Heart left ventricle (tissue), 16 donors: ENCODE measurements around the gene DSCAM. TPM values are rescaled to one million over a fixed set of nuclear protein-coding genes. Genes with fewer than 3 reads are reported as not detected.

Experiments used
- ATAC-seq, 4 donors: fragments of 200-7000 bp; cut with Tn5 transposase; one replicate each; pipeline ENCODE4 v1.9.1; 2020 to 2022; ENCODE audit warnings: moderate library complexity in 4 of 4, mild to moderate bottlenecking in 3 of 4, moderate number of reproducible peaks in 1 of 4
- DNase-seq, 5 donors: peaks; one replicate each; pipeline ENCODE4 v3.0.0-alpha.2; 2020
- H3K27ac ChIP-seq, 12 donors: fragments of 200-600 bp; sonication (generic) in 4 of 12; one replicate each; pipeline versions ENCODE4 v1.5.0 to v1.8.0; 2016 to 2022; ENCODE audit warnings: mild to moderate bottlenecking in 2 of 12
- H3K27me3 ChIP-seq, 9 donors: fragments of 200-600 bp; sonication (generic) in 2 of 9; one replicate each; pipeline versions ENCODE4 v1.5.1 to v1.8.0; 2016 to 2022; ENCODE audit warnings: mild to moderate bottlenecking in 3 of 9
- H3K36me3 ChIP-seq, 9 donors: fragments of 200-600 bp; sonication (generic) in 2 of 9; one replicate each; pipeline versions ENCODE4 v1.5.0 to v1.8.0; 2018 to 2022; ENCODE audit warnings: mild to moderate bottlenecking in 2 of 9
- H3K4me1 ChIP-seq, 12 donors: fragments of 200-600 bp; sonication (generic) in 4 of 12; one replicate each; pipeline versions ENCODE4 v1.5.0 to v1.8.0; 2016 to 2022; ENCODE audit warnings: mild to moderate bottlenecking in 3 of 12
- H3K4me3 ChIP-seq, 12 donors: fragments of 200-600 bp; sonication (generic) in 4 of 12; one replicate each; pipeline versions ENCODE4 v1.5.0 to v1.8.0; 2017 to 2022; ENCODE audit warnings: mild to moderate bottlenecking in 9 of 12, moderate library complexity in 4 of 12
- H3K9me3 ChIP-seq, 12 donors: fragments of 200-600 bp; sonication (generic) in 4 of 12; one replicate each; pipeline versions ENCODE4 v1.5.0 to v1.8.0; 2016 to 2022; ENCODE audit warnings: mild to moderate bottlenecking in 1 of 12
- CTCF ChIP-seq, 12 donors: fragments of 200-600 bp; sonication (generic) in 4 of 12; IDR thresholded peaks; one replicate each; pipeline versions ENCODE4 v1.5.0 to v1.8.0; 2018 to 2022; ENCODE audit warnings: antibody characterized with exemption in 12 of 12, mild to moderate bottlenecking in 5 of 12
- POLR2A ChIP-seq, 2 donors: fragments of 450-650 bp; IDR thresholded peaks; one replicate each; pipeline ENCODE4 v1.6.1; 2017; ENCODE audit warnings: antibody characterized with exemption in 2 of 2, mild to moderate bottlenecking in 2 of 2, moderate library complexity in 2 of 2
- WGBS, 4 donors: extraction: QIAGEN DNeasy Blood & Tissue Kit in 2 of 4; methylation state at CpG; one replicate each; pipeline versions ENCODE4 v1.1.5 to v1.1.7; 2013 to 2018; 5-methylcytosine and 5-hydroxymethylcytosine counted together
- intact Hi-C, 10 donors: fragments of 100-400 bp; cut with DNase I; formaldehyde crosslinking; loops; one replicate each; pipeline versions ENCODE4 v1.11.1 to v1.14.2; 2022
- polyA plus RNA-seq, 2 donors: library from polyadenylated mRNA; stranded (reverse); fragments of 200-250 nt; gene quantifications; one replicate each; pipeline ENCODE4 v1.2.3, GENCODE V29; 2013
- total RNA-seq, 9 donors: library from RNA; depleted of rRNA in 2 of 9; stranded (reverse); fragments of >200 nt in 2 of 9; fragmentation: NEBNext Ultra II Directional in 3 of 9; extraction: Animal tissue kit (Norgen Biotek cat#: 25700) in 3 of 9; gene quantifications; one replicate each; pipeline versions ENCODE4 v1.1.0 to v1.2.4, GENCODE V29; 2016 to 2023
- donor health status: ischemic (EF 13 %, LVEDD 7.1; RV severe dilation, severe dysfunction).
- donor health status: healthy with polysubstance abuse.
- donor health status: DM: no; HTN: yes; CAD: no.
- donor health status: DM: no; HTN: no; CAD: no.
- donor health status: ischemic (EF 25% LVEDD 6.9; RV normal size, moderate dysfunction).
- donor health status: ischemic (EF 25% LVEDD 5.7; RV mildly dilated, moderate dysfunction).
- donor health status: healthy.
- donor health status: DM: yes; HTN: yes; CAD: no.
- donor health status: ischemic (EF 35%, LVEDD 5.7; RV mildly dilated, moderate dysfunction).
- donor health status: nonischemic (EF 11% LVEDD 7.7; RV severe dilation, severe dysfunction).
- donor health status: DM: yes; HTN: yes; CAD: no.
- donor health status: PGD.
- donor health status: ischemic (EF 29% LVEDD 5.4; RV normal size, mild dysfunction).
- donor health status: nonischemic (EF 23%, LVEDD 6.1; RV moderate dilation, normal function).

The DSCAM gene
- total and polyA plus RNA-seq, 11 donors, result 0.03 TPM; not detected in 10

GRCh38 chr21:40383951-40384350 is 463.0 kb downstream of the DSCAM start:
- H3K27ac ChIP-seq, result no peak overlapping the region
- 86 to 95% (median 89%) methylated on average over 5 of the region's 5 CpGs for WGBS, 4 donors
- peaks cover 0 to 7% (median 0%) of the 10 kb centered on the region in 9 donors for H3K27me3 ChIP-seq
- H3K9me3 ChIP-seq, result no peaks in the 10 kb centered on the region
- DNase-seq (no peak), ATAC-seq (no peak)
- H3K4me1 ChIP-seq, result peaks cover 0 to 4% (median 0%) of the 10 kb centered on the region in 12 donors
- intact Hi-C loops, result loop anchor here in 3 of 10 donors (2.0 to 10.0 kb wide), 3 partner anchors 239 to 599 kb away; no protein-coding TSS in a partner anchor
- TF ChIP-seq CTCF (IDR thresholded peaks at IDR 0.05) (no peak), POLR2A (IDR thresholded peaks at IDR 0.05) (no peak)
- H3K36me3 ChIP-seq, result no peaks in the 10 kb centered on the region
- no peak overlapping the region for H3K4me3 ChIP-seq

DNA sequence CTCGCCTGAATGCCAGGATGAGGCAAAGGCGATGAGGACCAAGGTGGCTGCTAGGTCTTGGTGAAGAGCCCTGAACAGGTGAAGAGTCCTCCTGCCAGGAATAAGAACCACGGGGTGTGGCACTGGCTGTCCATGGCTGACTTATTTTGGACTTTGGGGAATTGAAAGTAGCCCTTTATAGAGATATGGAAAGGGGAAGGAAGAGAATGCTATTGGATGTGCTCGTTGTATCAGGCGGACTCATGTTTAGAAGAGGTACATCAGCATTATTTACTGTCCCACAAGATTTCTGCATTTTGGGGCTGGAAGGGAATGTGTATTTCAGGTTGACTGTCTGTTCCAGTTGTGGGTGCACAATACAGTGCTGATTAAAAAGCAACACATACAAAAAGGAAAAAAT is 465.8 kb downstream of the DSCAM start:
- Histone ChIP-seq H3K27me3 (peaks cover 0 to 4% (median 0%) of the 10 kb centered on the region in 9 donors), H3K36me3 (no peaks in the 10 kb centered on the region), H3K4me1 (peaks cover 0 to under 1% (median 0%) of the 10 kb centered on the region in 12 donors), H3K27ac (no peak overlapping the region), H3K9me3 (no peaks in the 10 kb centered on the region), H3K4me3 (no peak overlapping the region)
- TF ChIP-seq POLR2A (IDR thresholded peaks at IDR 0.05), result no peak
- 86 to 91% (median 89%) methylated on average over 5 of the region's 5 CpGs for WGBS, 4 donors
- DNase-seq, result no peak
- intact Hi-C loops, result loop anchor here in 1 of 10 donors (10.0 kb wide), 1 partner anchor 596 kb away; no protein-coding TSS in a partner anchor
- no peak for ATAC-seq

DNA sequence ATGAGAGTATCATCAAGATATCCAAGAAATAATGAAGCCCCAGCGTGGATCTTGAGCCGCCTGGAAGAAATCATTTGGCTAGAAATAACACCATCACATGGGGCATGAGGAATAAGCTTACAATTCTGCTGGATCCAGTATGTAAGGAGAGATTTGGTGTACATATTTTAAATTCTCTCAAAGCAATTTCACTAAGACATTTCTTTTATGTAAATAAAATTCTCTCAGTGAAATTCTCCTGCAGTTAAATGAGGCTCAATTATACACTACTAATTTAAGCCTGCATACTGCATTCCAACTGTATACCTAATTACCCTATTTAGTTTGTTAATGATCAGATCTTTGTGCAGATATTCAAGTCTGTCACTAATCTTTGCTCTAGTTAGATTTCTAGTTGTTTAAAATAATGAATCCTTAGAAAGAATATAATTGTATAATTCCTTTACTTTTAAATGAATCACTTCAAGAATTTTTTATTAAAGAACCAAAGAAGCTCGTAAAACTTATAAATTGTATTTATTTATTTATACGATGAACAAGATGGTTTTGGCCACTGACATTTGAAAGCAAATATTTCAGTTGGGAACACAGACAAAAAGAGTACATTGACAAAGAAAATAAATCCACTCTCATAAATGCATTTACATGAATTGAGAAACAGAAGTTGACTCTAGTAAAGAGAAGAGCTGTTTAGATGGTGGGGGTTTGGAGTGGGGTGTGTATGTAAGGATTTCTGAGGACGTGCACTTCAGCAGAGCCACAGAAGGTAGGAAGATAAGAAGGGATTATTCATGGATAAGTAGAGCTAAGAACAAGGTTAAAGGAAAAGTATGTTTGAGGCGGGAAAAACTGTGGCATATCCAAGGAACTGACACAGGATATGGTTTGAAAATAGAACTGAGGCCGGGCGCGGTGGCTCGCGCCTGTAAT is 466.8 kb downstream of the DSCAM start:
- H3K9me3 ChIP-seq, result no peaks in the 10 kb centered on the region
- intact Hi-C loops, result loop anchor here in 1 of 10 donors (10.0 kb wide), 1 partner anchor 595 kb away; no protein-coding TSS in a partner anchor
- no peak overlapping the region for H3K4me3 ChIP-seq
- no peak for DNase-seq
- H3K27ac ChIP-seq, result no peak overlapping the region
- WGBS, 4 donors, result 81 to 85% (median 82%) methylated on average over 11 of the region's 11 CpGs
- H3K36me3 ChIP-seq, result no peaks in the 10 kb centered on the region
- peaks cover 0 to 1% (median 0%) of the 10 kb centered on the region in 9 donors for H3K27me3 ChIP-seq
- no peak for ATAC-seq
- no peaks in the 10 kb centered on the region for H3K4me1 ChIP-seq
- TF ChIP-seq CTCF (IDR thresholded peaks at IDR 0.05) (no peak), POLR2A (IDR thresholded peaks at IDR 0.05) (no peak)

DNA sequence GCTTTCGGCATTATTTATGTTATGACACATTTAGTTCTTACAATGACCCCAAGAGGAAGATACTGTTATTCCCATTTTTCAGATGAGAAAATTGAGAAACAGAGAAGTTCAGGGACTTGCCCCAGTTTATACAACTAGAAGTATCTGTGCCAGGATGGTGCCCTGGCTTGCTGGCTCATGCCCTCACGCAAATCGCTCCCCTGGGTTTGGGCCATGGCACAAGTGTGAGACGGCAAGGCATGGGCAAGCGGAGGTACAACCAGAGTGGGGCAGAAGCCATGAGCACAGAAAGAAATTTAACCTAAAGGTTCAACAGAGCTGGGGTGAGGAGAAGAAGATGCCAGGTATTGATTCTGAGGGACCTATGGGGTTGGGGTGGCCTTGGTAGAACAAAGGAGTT is 469.8 kb downstream of the DSCAM start:
- no peaks in the 10 kb centered on the region for H3K4me1 ChIP-seq
- H3K9me3 ChIP-seq, result no peaks in the 10 kb centered on the region
- H3K27ac ChIP-seq, result no peak overlapping the region
- intact Hi-C loops, result no loop called here
- H3K27me3 ChIP-seq, result no peaks in the 10 kb centered on the region
- TF ChIP-seq POLR2A (IDR thresholded peaks at IDR 0.05), result no peak
- 96 to 98% (median 98%) methylated on average over 5 of the region's 5 CpGs for WGBS, 4 donors
- no peak for ATAC-seq
- H3K36me3 ChIP-seq, result no peaks in the 10 kb centered on the region
- no peak overlapping the region for H3K4me3 ChIP-seq
- no peak for DNase-seq

DNA sequence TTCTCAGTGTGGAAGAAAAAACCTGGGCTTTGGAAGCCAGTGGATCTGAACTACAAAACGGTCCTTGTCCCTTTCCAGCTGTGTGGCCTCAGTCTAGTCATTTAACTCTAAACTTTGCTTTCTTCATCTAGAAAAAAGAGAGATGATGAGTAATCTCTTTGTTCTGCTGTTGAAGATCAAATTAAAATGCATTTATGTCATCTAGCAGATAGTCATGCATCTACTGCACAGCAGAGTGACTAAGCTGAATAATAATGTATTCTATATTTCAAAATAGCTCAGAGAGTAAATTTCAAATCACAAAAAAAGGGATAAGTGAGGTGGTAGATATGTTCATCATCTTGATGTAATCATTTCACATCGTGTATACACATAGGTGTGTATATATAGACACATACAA is 473.2 kb downstream of the DSCAM start:
- H3K27ac ChIP-seq, result no peak overlapping the region
- WGBS, 4 donors, result 52 to 66% (median 61%) methylated on average over 2 of the region's 2 CpGs
- H3K9me3 ChIP-seq, result no peaks in the 10 kb centered on the region
- intact Hi-C loops, result no loop called here
- DNase-seq (no peak), ATAC-seq (no peak)
- H3K4me3 ChIP-seq, result no peak overlapping the region
- no peaks in the 10 kb centered on the region for H3K27me3 ChIP-seq
- TF ChIP-seq POLR2A (IDR thresholded peaks at IDR 0.05) (no peak), CTCF (IDR thresholded peaks at IDR 0.05) (no peak)
- H3K4me1 ChIP-seq, result no peaks in the 10 kb centered on the region
- no peaks in the 10 kb centered on the region for H3K36me3 ChIP-seq
